Fibroblast of the aortic adventitia (primary cell): ENCODE data around the gene CACNA1B. TPM values are rescaled to one million over a fixed set of nuclear protein-coding genes. Genes with fewer than 3 reads are reported as not detected.

ENCODE experiments used
- DNase-seq: peaks from one replicate; pipeline ENCODE4 v3.0.0-alpha.2; 2010; ENCODE audit warnings: low read depth
- H3K4me3 ChIP-seq: 2 replicates; pipeline ENCODE4 v1.5.1; 2011; ENCODE audit warnings: low read depth, mild to moderate bottlenecking, control low read depth, low read length, moderate library complexity
- CTCF ChIP-seq: IDR thresholded peaks from 2 replicates; pipeline ENCODE4 v1.5.1; 2011; ENCODE audit warnings: mild to moderate bottlenecking, low read length, control low read depth, inconsistent platforms; ENCODE audit not compliant: insufficient read depth
- total RNA-seq: library from RNA; depleted of rRNA; stranded (reverse); fragments of >200 nt; gene quantifications from 2 replicates; pipeline ENCODE4 v1.2.3, GENCODE V29; 2012; ENCODE audit warnings: low replicate concordance

Gene CACNA1B
- total RNA-seq, 1 donor, result under 0.01 TPM

DNA sequence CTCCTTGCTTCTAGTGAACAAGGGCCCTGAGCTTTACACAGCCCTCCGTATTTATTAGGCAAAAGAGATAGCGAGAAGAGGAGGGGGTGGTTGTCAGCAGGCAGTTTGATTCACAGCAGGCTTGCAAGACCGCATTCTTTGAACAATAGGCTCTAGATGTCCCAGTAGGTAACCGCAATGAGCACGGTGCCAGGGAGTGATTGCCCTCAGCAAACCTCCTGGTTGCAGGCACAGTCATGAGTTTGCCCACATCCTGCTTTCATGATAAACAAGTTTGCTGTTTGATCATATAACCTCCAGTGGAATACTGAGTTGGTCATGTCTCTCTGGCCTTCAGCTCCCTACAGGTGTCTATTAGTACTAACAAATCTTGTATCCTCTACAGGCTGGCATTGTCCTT lies 66.1 kb downstream of the CACNA1B start:
- TF ChIP-seq CTCF, result no peak
- DNase-seq, result no peak
- H3K4me3 ChIP-seq, result no peak overlapping the region

GRCh38 chr9:137945581-137945980 lies 68.0 kb downstream of the CACNA1B start:
- DNase-seq, result no peak
- no peak for TF ChIP-seq CTCF

GRCh38 chr9:137946993-137947392 lies 69.4 kb downstream of the CACNA1B start:
- no peak overlapping the region for H3K4me3 ChIP-seq
- no peak for TF ChIP-seq CTCF
- no peak for DNase-seq

More at GRCh38 chr9:137945581-137945980, 68.0 kb downstream of the CACNA1B start:
- H3K4me3 ChIP-seq, result no peak overlapping the region

DNA sequence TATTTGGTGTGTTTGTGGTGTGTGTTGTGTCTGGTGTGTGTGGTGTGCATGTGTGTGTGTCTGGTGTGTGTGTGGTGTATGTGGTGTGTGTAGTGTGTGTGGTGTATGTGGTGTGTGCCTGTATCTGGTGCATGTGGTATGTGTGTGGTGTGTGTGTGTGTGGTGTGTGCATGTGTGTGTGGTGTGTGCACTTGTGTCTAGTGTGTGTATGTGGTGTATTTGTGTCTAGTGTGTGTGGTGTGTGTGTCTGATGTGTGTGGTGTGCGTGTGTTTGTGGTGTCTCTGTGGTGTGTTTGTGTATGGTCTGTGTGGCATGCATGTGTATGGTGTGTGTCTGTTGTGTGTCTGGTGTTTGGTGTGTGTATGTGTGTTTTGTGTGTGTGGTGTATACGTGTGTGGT lies 71.1 kb downstream of the CACNA1B start:
- DNase-seq, result no peak
- H3K4me3 ChIP-seq, result no peak overlapping the region
- TF ChIP-seq CTCF, result no peak

GRCh38 chr9:137949260-137949659 lies 71.7 kb downstream of the CACNA1B start:
- H3K4me3 ChIP-seq, result no peak overlapping the region
- TF ChIP-seq CTCF, result no peak
- DNase-seq, result no peak

- no peak overlapping the region for H3K4me3 ChIP-seq
- no peak for TF ChIP-seq CTCF
- DNase-seq, result no peak
These were observed 73.5 kb downstream of the CACNA1B start for GRCh38 chr9:137951107-137951506.

- no peak for DNase-seq
- H3K4me3 ChIP-seq, result no peak overlapping the region
- TF ChIP-seq CTCF, result no peak
These were observed 74.3 kb downstream of the CACNA1B start for GRCh38 chr9:137951597-137952490.
